Caco-2 (cell line): ENCODE measurements around the gene TINCR. TPM values are rescaled to one million over a fixed set of nuclear protein-coding genes. Genes with fewer than 3 reads are reported as not detected.

Experiments used
- BruUV-seq: library from RNA; stranded (reverse); fragments of 400-500 nt; replicated peaks from 2 replicates; lab custom pipeline; 2021; lab: Mats Ljungman, UMichigan
- CTCF ChIA-PET: fragments of 300-600 bp; sonication (Branson Sonifier 250); formaldehyde crosslinking; loops from one replicate; lab custom pipeline; 2022; ENCODE audit warnings: antibody characterized with exemption; lab: Charles Lee
- POLR2A ChIA-PET: fragments of 300-600 bp; sonication (Branson Sonifier 250); formaldehyde crosslinking; loops from one replicate; lab custom pipeline; 2022; ENCODE audit warnings: antibody characterized with exemption; lab: Charles Lee
- DNase-seq, 2 experiments: peaks; one replicate each; pipeline versions ENCODE4 v3.0.0 to v3.0.0-alpha.2; 2020 to 2022
- H3K27me3 ChIP-seq: replicated peaks from 2 replicates; pipeline ENCODE4 v1.6.0; 2011; ENCODE audit warnings: low read length; ENCODE audit not compliant: control insufficient read depth, insufficient read depth
- H3K36me3 ChIP-seq: 2 replicates; pipeline ENCODE4 v1.5.1; 2011; ENCODE audit warnings: low read length; ENCODE audit not compliant: control insufficient read depth, insufficient read depth
- H3K4me1 ChIP-seq: fragments of 250-450 bp; sonication (Bioruptor Pico); 2 replicates; pipeline ENCODE4 v1.5.1; 2020; ENCODE audit warnings: mild to moderate bottlenecking
- H3K4me3 ChIP-seq: 2 replicates; pipeline ENCODE4 v1.5.1; 2011; ENCODE audit warnings: low read depth, mild to moderate bottlenecking, control low read depth, low read length
- H3K9me3 ChIP-seq: fragments of 250-450 bp; sonication (Bioruptor Pico); 2 replicates; pipeline ENCODE4 v1.5.1; 2020; ENCODE audit warnings: mild to moderate bottlenecking, moderate library complexity
- H3K27ac Mint-ChIP-seq: one replicate; pipeline ENCODE4 v1.8.0; 2022; ENCODE audit warnings: mixed read lengths; ENCODE audit not compliant: unreplicated experiment
- H3K27me3 Mint-ChIP-seq: one replicate; pipeline ENCODE4 v1.8.0; 2022; ENCODE audit warnings: mixed read lengths; ENCODE audit not compliant: insufficient read depth, unreplicated experiment
- H3K36me3 Mint-ChIP-seq: one replicate; pipeline ENCODE4 v1.8.0; 2022; ENCODE audit warnings: mild to moderate bottlenecking, mixed read lengths; ENCODE audit not compliant: insufficient read depth, unreplicated experiment
- H3K4me1 Mint-ChIP-seq: one replicate; pipeline ENCODE4 v1.8.0; 2022; ENCODE audit warnings: low read depth, mixed read lengths; ENCODE audit not compliant: unreplicated experiment
- H3K4me3 Mint-ChIP-seq: one replicate; pipeline ENCODE4 v1.8.0; 2022; ENCODE audit warnings: mild to moderate bottlenecking, moderate library complexity, mixed read lengths; ENCODE audit not compliant: unreplicated experiment
- H3K9me3 Mint-ChIP-seq: one replicate; pipeline ENCODE4 v1.8.0; 2022; ENCODE audit warnings: mixed read lengths; ENCODE audit not compliant: unreplicated experiment
- CTCF ChIP-seq, 2 experiments: fragments of 200-600 bp in 1 of 2; IDR thresholded peaks; 1 replicate in 1 of 2; 2 replicates in 1 of 2; pipeline versions ENCODE4 v1.5.1 to v1.8.0; 2011 to 2022; ENCODE audit warnings: antibody characterized with exemption in 1 of 2, control low read depth in 1 of 2, inconsistent platforms in 1 of 2, low read depth in 1 of 2, low read length in 1 of 2, mild to moderate bottlenecking in 1 of 2, moderate library complexity in 1 of 2; ENCODE audit not compliant: insufficient read depth in 1 of 2, severe bottlenecking in 1 of 2, unreplicated experiment in 1 of 2
- intact Hi-C: fragments of 100-400 bp; cut with micrococcal nuclease; formaldehyde crosslinking; loops from one replicate; pipeline ENCODE4 v1.10.0; 2022; ENCODE audit not compliant: unreplicated experiment
- total RNA-seq: library from RNA; stranded (reverse); gene quantifications from 2 replicates; pipeline ENCODE4 v1.2.3, GENCODE V29; 2022

Gene TINCR
- total RNA-seq, 1 experiment from 2014 or later: 3.8 TPM

- H3K27me3 Mint-ChIP-seq: no peaks in the 10 kb centered on the region
- no peak for DNase-seq
- Histone ChIP-seq H3K4me1 (no peaks in the 10 kb centered on the region), H3K4me3 (no peak overlapping the region), H3K9me3 (no peaks in the 10 kb centered on the region), H3K27me3 (no peaks in the 10 kb centered on the region), H3K36me3 (no peaks in the 10 kb centered on the region)
- ChIA-PET POLR2A (no interaction called here), CTCF (no interaction called here)
- H3K36me3 Mint-ChIP-seq: no peaks in the 10 kb centered on the region
- H3K4me3 Mint-ChIP-seq: no peak overlapping the region
- H3K4me1 Mint-ChIP-seq: no peaks in the 10 kb centered on the region
- no peaks in the 10 kb centered on the region for H3K9me3 Mint-ChIP-seq
- no peak overlapping the region for H3K27ac Mint-ChIP-seq
- no peak for TF ChIP-seq CTCF (IDR thresholded peaks at IDR 0.05; ENCODE audit: insufficient read depth in 1 of 2, low read depth in 1 of 2, low read length in 1 of 2, severe bottlenecking in 1 of 2, unreplicated experiment in 1 of 2)
- intact Hi-C loops: no loop called here
- no TSS peak for BruUV-seq
Measured at GRCh38 chr19:5545984-5546383, 21.8 kb downstream of the TINCR start.

GRCh38 chr19:5545051-5545450 is 22.7 kb downstream of the TINCR start:
- no peaks in the 10 kb centered on the region for H3K36me3 Mint-ChIP-seq
- no peaks in the 10 kb centered on the region for H3K9me3 ChIP-seq
- intact Hi-C loops: no loop called here

GRCh38 chr19:5542665-5543064 is 25.1 kb downstream of the TINCR start:
- no peak for TF ChIP-seq CTCF (IDR thresholded peaks at IDR 0.05; ENCODE audit: insufficient read depth in 1 of 2, low read depth in 1 of 2, low read length in 1 of 2, severe bottlenecking in 1 of 2, unreplicated experiment in 1 of 2)
- Histone ChIP-seq H3K27me3 (no peaks in the 10 kb centered on the region), H3K4me3 (no peak overlapping the region), H3K9me3 (no peaks in the 10 kb centered on the region), H3K4me1 (no peaks in the 10 kb centered on the region), H3K36me3 (no peaks in the 10 kb centered on the region)
- ChIA-PET CTCF (no interaction called here), POLR2A (no interaction called here)
- Mint-ChIP-seq H3K36me3 (no peaks in the 10 kb centered on the region), H3K9me3 (no peaks in the 10 kb centered on the region), H3K4me3 (no peak overlapping the region), H3K27ac (no peak overlapping the region), H3K4me1 (no peaks in the 10 kb centered on the region), H3K27me3 (no peaks in the 10 kb centered on the region)
- intact Hi-C loops: no loop called here
- BruUV-seq: no TSS peak
- DNase-seq: no peak

More at GRCh38 chr19:5545051-5545450, 22.7 kb downstream of the TINCR start:
- Histone ChIP-seq H3K27me3 (no peaks in the 10 kb centered on the region), H3K4me3 (no peak overlapping the region), H3K4me1 (no peaks in the 10 kb centered on the region), H3K36me3 (no peaks in the 10 kb centered on the region)
- no peak for TF ChIP-seq CTCF (IDR thresholded peaks at IDR 0.05; ENCODE audit: insufficient read depth in 1 of 2, low read depth in 1 of 2, low read length in 1 of 2, severe bottlenecking in 1 of 2, unreplicated experiment in 1 of 2)
- no peak overlapping the region for H3K27ac Mint-ChIP-seq
- BruUV-seq: no TSS peak
- H3K27me3 Mint-ChIP-seq: no peaks in the 10 kb centered on the region
- POLR2A ChIA-PET: no interaction called here
- no peak for DNase-seq
- H3K4me1 Mint-ChIP-seq: no peaks in the 10 kb centered on the region
- H3K9me3 Mint-ChIP-seq: no peaks in the 10 kb centered on the region
- no peak overlapping the region for H3K4me3 Mint-ChIP-seq
- CTCF ChIA-PET: no interaction called here
